Measurements from ENCODE around the gene IQSEC3.

The IQSEC3 gene

DNA sequence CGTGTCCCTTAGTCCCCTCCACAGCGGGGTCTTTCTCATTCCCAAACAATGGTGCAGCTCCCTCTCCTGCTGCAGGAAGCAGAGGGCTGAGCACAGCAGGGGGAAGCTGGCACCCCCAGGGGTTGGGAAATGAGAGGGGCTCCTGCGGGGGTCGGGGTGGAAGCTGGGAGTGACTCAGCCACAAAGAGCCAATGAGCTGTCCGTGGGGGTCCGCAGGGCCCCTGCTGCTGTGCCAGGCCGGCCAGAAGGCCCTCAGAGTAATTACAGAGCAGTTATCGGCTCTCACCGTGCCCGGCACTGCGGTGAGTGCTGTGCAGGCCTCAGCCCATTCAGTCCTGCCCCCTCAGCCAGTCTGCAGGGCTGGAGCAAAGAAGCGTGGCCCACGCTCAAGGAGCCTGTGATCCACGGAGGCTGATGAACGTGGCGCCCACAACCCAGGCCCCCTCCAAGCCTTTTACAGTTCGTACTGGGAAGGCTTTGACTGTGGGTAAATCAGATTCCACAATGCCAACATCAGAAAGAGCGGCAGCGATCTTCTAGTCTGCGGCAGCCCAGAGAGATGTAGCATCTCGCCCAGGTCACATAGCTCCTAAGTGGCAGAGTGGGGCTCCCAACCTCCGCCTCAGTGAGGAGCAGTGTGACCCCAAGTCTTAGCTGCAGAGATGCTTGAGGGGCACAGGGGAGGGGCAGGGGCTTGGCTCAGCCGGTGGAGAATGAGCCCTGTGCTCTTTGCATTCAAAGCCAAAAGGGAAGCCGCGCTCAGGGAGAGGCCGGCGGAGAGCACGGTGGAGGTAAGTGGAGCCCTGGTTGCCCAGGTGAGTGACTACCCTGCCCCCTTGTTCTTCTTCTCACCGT lies 104.0 kb downstream of the IQSEC3 start:
- Histone ChIP-seq H3K9me3 (ENCODE audit: low read length) (no peaks in the 10 kb centered on the region), H3K4me1 (ENCODE audit: insufficient read depth, low read length) (no peaks in the 10 kb centered on the region), H3K9ac (ENCODE audit: low read length) (no peak overlapping the region), H3K27ac (ENCODE audit: low read depth, low read length) (no peak overlapping the region), H3K36me3 (ENCODE audit: insufficient read depth, low read length) (no peaks in the 10 kb centered on the region), H3K27me3 (ENCODE audit: control insufficient read depth in 1 of 2, insufficient read depth in 2 of 2, low read length in 2 of 2) (no peaks in the 10 kb centered on the region), H3K4me3 (ENCODE audit: low read depth in 1 of 2, low read length in 2 of 2) (no peak overlapping the region)

DNA sequence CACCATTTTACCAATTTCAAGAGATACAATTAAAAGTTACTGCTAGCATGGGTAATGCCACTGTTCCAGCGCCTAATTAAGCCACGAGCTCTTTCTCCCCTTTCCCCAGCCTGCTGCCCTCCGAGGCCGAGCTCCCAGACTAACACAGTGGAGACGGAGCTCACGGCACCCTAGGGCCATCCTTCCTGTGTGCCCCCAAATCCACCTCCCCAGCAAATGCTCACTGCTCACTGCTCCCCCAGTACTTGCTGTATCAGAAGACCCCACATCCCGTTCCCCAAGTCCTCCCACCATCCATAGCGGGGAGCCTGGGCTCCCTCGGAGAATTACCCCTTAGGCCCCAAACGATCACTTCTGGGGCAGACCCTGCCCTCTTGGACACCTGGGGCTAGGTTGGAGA lies 104.7 kb downstream of the IQSEC3 start:
- Histone ChIP-seq H3K27me3 (ENCODE audit: control insufficient read depth in 1 of 2, insufficient read depth in 2 of 2, low read length in 2 of 2) (no peaks in the 10 kb centered on the region), H3K4me1 (ENCODE audit: insufficient read depth, low read length) (no peaks in the 10 kb centered on the region), H3K9ac (ENCODE audit: low read length) (no peak overlapping the region), H3K4me3 (ENCODE audit: low read depth in 1 of 2, low read length in 2 of 2) (no peak overlapping the region), H3K36me3 (ENCODE audit: insufficient read depth, low read length) (no peaks in the 10 kb centered on the region), H3K9me3 (ENCODE audit: low read length) (no peaks in the 10 kb centered on the region), H3K27ac (ENCODE audit: low read depth, low read length) (no peak overlapping the region)

DNA sequence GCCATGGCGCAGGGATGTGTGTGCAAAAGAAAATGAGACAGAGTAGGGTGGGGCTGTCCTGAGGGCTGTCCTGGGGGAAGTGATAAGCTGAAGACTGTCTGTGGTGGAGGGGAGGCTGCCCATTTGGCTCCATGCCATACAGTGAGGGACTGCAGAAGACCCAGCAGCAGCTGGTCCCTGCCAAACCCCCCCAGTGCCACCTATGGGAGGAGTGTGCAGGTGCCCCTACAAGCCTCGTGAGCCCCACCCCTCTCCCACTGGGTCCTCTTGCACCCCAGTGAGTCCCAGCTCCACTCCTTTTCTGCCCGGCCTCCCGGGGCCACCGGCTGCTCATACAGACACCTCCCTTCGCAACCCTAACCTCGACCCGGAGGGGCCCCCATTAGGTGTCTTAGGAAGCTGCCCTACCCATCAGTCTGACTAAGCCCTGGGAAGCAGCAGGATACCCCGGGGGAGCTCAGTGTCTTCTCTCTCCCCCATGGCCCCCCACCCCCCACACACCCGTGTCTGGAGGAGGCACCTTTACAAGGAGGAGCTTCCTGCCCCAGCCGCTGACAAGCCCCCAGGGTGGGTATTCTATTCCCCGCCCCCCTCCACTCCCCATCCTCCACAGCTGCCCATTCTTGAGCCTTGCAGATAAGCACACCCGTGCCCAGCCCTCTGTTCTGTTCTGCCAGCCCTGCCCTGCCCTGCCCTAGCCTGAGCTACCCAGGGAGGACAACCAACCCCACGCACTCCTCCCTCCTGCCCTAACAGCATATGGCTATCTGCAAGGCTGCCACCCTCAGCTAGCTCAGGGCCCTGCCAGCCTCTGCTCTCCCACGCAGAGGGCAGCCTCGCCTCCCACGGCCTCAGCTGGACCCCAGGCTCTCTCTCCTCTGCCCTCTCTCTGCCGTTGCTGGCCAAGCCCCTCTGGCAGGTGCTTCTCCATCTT lies 105.4 kb downstream of the IQSEC3 start:
- Histone ChIP-seq H3K4me1 (ENCODE audit: insufficient read depth, low read length) (no peaks in the 10 kb centered on the region), H3K9ac (ENCODE audit: low read length) (no peak overlapping the region), H3K4me3 (ENCODE audit: low read depth in 1 of 2, low read length in 2 of 2) (no peak overlapping the region), H3K36me3 (ENCODE audit: insufficient read depth, low read length) (no peaks in the 10 kb centered on the region), H3K27ac (ENCODE audit: low read depth, low read length) (no peak overlapping the region), H3K9me3 (ENCODE audit: low read length) (no peaks in the 10 kb centered on the region), H3K27me3 (ENCODE audit: control insufficient read depth in 1 of 2, insufficient read depth in 2 of 2, low read length in 2 of 2) (peaks cover 0 to 4% of the 10 kb centered on the region in 2 donors)

DNA sequence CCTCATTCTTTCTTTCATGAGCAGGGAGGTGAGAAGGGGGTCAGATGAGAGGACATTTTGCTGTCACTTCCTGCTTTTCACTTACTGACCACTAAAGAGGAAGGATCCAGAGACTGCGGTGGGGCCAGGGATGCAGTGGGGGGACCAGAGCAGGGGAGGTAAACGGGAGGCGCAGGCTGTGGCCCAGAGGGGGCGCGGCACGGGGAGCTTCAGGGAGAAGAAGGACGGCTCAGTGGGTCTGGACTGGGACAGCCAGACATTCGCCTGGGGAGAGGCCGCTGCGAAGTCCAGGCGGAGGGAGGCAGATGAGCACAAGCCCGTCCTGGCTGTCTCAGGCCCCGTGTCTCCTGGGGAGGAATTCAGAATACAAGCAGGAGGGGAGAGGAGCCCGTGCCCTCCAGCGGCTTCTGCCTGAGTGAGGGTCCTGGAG lies 106.2 kb downstream of the IQSEC3 start:
- Histone ChIP-seq H3K9me3 (ENCODE audit: low read length) (no peaks in the 10 kb centered on the region), H3K27ac (ENCODE audit: low read depth, low read length) (no peak overlapping the region), H3K36me3 (ENCODE audit: insufficient read depth, low read length) (no peaks in the 10 kb centered on the region), H3K4me1 (ENCODE audit: insufficient read depth, low read length) (no peaks in the 10 kb centered on the region), H3K27me3 (ENCODE audit: control insufficient read depth in 1 of 2, insufficient read depth in 2 of 2, low read length in 2 of 2) (peaks cover 0 to 4% of the 10 kb centered on the region in 2 donors), H3K4me3 (ENCODE audit: low read depth in 1 of 2, low read length in 2 of 2) (no peak overlapping the region), H3K9ac (ENCODE audit: low read length) (no peak overlapping the region)

DNA sequence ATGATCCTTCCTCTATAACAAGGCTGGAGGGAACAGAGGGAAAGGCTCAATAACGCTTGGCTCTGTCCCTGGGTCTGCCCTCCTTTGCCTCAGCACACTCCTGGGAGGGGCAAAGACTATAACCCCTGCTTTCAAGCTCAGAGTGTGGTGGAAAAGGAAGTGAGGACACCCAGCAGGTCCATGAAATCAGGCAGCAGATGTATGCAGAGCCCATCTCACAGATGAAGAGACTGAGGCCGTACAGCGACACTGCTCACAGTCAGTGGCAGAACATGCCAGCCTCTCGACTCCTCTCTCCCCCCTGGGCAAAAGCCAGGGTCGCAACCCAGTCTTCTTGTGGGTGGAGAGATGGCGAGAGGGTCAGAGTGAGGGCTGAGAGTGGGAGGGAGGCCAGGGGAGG lies 107.6 kb downstream of the IQSEC3 start:
- Histone ChIP-seq H3K36me3 (ENCODE audit: insufficient read depth, low read length) (no peaks in the 10 kb centered on the region), H3K27me3 (ENCODE audit: control insufficient read depth in 1 of 2, insufficient read depth in 2 of 2, low read length in 2 of 2) (peaks cover 0 to 9% of the 10 kb centered on the region in 2 donors), H3K9me3 (ENCODE audit: low read length) (no peaks in the 10 kb centered on the region), H3K4me3 (ENCODE audit: low read depth in 1 of 2, low read length in 2 of 2) (no peak overlapping the region), H3K4me1 (ENCODE audit: insufficient read depth, low read length) (no peaks in the 10 kb centered on the region), H3K27ac (ENCODE audit: low read depth, low read length) (no peak overlapping the region), H3K9ac (ENCODE audit: low read length) (no peak overlapping the region)

DNA sequence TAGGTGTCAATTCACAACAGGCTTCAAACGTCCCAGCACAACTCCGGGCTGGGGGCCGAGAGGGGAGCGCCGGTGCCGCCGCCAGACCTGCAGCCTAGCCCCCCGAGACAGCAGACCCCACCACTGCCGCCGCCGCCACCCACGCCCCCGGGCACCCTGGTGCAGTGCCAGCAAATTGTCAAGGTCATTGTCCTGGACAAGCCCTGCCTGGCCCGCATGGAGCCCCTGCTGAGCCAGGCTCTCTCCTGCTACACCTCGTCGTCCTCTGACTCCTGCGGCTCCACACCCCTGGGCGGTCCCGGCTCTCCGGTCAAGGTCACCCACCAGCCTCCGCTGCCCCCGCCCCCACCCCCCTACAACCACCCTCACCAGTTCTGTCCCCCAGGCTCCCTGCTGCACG lies 108.0 kb downstream of the IQSEC3 start:
- H3K4me1 ChIP-seq (ENCODE audit: insufficient read depth, low read length) = no peaks in the 10 kb centered on the region

DNA sequence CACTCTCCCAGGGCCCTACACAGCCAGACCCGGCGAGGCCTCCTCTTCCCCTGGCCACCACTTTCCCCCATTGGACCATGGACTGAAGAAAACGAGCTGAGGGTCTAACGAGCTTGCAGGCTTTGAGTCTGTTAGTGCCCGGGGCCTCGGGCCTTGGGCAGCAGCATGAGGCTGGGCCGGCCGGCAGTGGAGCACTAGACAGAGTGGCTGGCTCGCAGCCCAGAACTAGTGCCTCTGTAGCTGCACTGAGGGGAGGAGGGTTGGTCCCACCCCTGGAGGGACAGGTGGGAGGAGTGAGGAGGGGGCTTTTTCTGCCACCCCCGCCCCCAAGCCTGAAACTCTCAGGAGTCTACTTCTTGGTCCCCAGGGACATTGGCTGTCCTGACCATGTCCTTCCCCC lies 108.7 kb downstream of the IQSEC3 start:
- H3K27me3 ChIP-seq (ENCODE audit: control insufficient read depth in 1 of 2, insufficient read depth in 2 of 2, low read length in 2 of 2) = peaks cover 0 to 11% of the 10 kb centered on the region in 2 donors
- no peaks in the 10 kb centered on the region for H3K36me3 ChIP-seq (ENCODE audit: insufficient read depth, low read length)
- H3K4me3 ChIP-seq (ENCODE audit: low read depth in 1 of 2, low read length in 2 of 2) = no peak overlapping the region
- no peaks in the 10 kb centered on the region for H3K4me1 ChIP-seq (ENCODE audit: insufficient read depth, low read length)
- H3K27ac ChIP-seq (ENCODE audit: low read depth, low read length) = no peak overlapping the region
- H3K9me3 ChIP-seq (ENCODE audit: low read length) = no peaks in the 10 kb centered on the region
- H3K9ac ChIP-seq (ENCODE audit: low read length) = no peak overlapping the region

More for the DNA sequence above, 108.0 kb downstream of the IQSEC3 start:
- Histone ChIP-seq H3K9me3 (ENCODE audit: low read length) (no peaks in the 10 kb centered on the region), H3K27me3 (ENCODE audit: control insufficient read depth in 1 of 2, insufficient read depth in 2 of 2, low read length in 2 of 2) (peaks cover 0 to 11% of the 10 kb centered on the region in 2 donors), H3K9ac (ENCODE audit: low read length) (no peak overlapping the region), H3K36me3 (ENCODE audit: insufficient read depth, low read length) (no peaks in the 10 kb centered on the region), H3K27ac (ENCODE audit: low read depth, low read length) (no peak overlapping the region), H3K4me3 (ENCODE audit: low read depth in 1 of 2, low read length in 2 of 2) (no peak overlapping the region)

DNA sequence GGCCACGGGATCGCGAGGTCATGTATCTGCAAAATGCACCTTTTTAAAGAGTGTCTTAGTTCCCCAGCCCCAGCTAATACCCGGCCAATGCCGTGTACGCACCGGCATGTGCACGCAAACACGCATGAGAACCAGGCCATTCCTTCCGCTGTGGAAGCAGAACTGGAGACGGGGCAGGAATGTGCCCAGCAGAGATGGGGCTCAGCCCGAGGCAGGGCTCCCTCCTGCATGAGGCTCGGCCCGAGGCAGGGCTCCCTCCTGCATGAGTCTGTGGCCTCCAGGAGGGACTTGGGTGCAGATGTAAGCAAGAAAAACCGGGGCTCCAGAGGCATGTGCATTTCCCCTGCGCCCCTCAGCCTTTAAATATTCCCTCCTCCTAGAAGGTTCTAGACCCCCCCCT lies 109.2 kb downstream of the IQSEC3 start:
- H3K36me3 ChIP-seq (ENCODE audit: insufficient read depth, low read length) = no peaks in the 10 kb centered on the region
- H3K9me3 ChIP-seq (ENCODE audit: low read length) = no peaks in the 10 kb centered on the region
- H3K9ac ChIP-seq (ENCODE audit: low read length) = no peak overlapping the region
- no peak overlapping the region for H3K4me3 ChIP-seq (ENCODE audit: low read depth in 1 of 2, low read length in 2 of 2)
- H3K4me1 ChIP-seq (ENCODE audit: insufficient read depth, low read length) = no peaks in the 10 kb centered on the region
- no peak overlapping the region for H3K27ac ChIP-seq (ENCODE audit: low read depth, low read length)
- peaks cover 0 to 11% of the 10 kb centered on the region in 2 donors for H3K27me3 ChIP-seq (ENCODE audit: control insufficient read depth in 1 of 2, insufficient read depth in 2 of 2, low read length in 2 of 2)

DNA sequence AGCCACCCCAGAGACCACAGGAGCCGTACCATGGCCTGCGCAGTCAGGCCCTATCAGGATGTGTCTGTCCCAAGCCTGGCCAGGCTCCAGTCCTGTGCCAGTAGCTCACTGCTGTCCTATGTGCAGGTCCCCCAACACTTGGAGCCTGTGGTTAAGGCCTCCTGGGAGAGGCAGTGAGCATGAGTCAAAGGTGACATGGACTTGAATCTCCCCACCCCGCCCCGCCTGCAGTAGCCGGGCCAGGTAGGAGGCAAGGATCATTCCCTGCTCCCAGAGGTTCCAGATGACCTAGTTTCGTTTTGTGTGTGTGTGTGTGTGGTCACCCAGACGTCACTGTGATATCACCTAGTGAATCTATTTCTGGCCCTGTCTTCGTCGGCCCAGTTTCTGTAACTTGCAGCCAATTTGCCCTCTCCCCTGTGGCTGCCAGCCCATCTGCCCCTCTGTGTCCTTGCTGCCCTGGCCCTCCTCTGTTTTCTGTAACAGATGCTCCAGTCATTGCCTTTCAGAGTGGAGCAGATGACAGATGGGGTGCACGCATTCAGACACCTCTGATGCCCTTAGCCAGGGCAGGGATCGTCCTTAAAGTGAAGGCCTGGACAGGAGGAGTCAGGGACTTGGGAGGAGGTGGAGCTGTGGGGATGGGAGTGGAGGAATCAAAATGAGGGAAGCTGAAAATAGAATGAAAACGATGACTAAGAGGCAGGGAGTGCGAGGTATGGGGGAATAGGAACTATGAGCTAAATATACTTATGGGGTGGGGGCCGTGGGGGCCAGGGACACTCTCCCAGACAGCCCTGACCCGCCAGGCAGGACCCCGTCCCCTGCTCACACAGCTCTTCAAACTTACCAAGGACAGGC lies 110.0 kb downstream of the IQSEC3 start:
- Histone ChIP-seq H3K27ac (ENCODE audit: low read depth, low read length) (no peak overlapping the region), H3K9me3 (ENCODE audit: low read length) (no peaks in the 10 kb centered on the region), H3K36me3 (ENCODE audit: insufficient read depth, low read length) (no peaks in the 10 kb centered on the region), H3K9ac (ENCODE audit: low read length) (no peak overlapping the region), H3K4me1 (ENCODE audit: insufficient read depth, low read length) (no peaks in the 10 kb centered on the region), H3K4me3 (ENCODE audit: low read depth in 1 of 2, low read length in 2 of 2) (no peak overlapping the region), H3K27me3 (ENCODE audit: control insufficient read depth in 1 of 2, insufficient read depth in 2 of 2, low read length in 2 of 2) (peaks cover 0 to 11% of the 10 kb centered on the region in 2 donors)

DNA sequence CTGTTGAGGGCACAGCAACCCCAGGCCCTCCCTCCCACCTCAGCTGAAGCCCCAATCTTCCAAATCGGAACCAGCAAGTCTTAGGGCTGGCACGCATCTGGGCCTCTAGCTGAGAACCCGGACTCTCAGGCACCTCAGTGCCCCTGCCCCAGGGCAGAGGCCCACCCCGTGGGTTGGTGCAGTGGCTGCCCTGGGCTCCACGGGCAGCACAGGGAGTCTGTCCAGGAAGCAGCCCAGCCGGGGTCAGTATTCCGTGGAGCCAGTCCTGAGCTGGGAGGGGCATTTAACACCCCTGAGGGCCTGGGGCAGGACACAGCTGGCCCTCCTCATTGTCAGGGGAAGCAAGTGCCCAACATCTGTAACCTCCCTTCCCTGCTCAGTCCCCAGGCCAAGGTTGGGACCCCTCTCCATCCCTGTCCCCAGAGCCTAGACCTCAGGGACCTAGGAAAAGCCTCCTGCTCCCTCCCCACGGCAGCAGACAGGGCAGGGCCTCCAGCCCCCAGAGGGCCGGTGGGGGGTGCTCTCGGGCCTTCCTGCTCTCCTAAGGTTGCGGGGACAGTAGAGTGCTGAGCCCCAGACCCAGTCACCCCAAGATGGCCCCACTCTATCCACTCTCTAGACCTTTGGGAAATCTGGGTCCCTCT lies 110.9 kb downstream of the IQSEC3 start:
- no peak overlapping the region for H3K9ac ChIP-seq (ENCODE audit: low read length)
- H3K27me3 ChIP-seq (ENCODE audit: control insufficient read depth in 1 of 2, insufficient read depth in 2 of 2, low read length in 2 of 2) = peaks cover 0 to 11% of the 10 kb centered on the region in 2 donors
- H3K27ac ChIP-seq (ENCODE audit: low read depth, low read length) = no peak overlapping the region
- H3K9me3 ChIP-seq (ENCODE audit: low read length) = no peaks in the 10 kb centered on the region
- no peaks in the 10 kb centered on the region for H3K36me3 ChIP-seq (ENCODE audit: insufficient read depth, low read length)
- no peak overlapping the region for H3K4me3 ChIP-seq (ENCODE audit: low read depth in 1 of 2, low read length in 2 of 2)
- no peaks in the 10 kb centered on the region for H3K4me1 ChIP-seq (ENCODE audit: insufficient read depth, low read length)
